Measurements from ENCODE around the gene LRRC47.

Gene LRRC47

DNA sequence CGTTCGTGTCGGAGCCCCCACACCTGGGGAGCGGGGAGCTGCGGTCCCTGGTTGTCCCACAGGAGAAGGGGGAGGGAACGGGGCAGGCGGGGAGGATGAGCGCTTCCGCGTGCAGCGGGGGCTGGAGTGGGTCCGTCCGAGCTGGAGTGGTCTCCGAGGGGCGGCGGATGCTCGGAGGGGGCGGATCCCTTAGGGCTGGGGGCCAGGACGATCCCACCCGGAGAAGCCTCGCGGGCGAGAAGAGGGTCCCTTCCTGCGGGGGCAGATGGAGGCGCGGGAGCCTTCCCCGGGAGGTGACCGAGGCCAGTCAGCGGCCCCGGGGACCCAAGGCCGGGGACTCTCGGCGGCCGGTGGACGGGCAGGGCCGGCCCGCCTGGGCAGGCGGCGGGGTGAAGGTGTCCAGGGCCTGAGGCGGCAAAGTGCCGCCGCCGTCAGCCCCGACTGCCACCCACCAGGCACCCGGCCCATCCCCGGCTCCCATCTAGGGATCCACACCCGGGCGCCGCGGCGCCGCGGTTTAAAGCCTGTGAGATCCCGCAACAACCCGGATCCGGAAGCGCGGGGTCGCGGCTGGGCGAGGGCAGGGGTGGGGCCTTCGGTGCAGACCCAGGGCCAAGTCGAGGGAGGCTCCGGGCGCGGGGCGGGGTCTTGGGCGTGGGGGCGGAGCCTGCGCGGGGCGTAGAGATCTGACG is 49.3 kb downstream of the LRRC47 start:
- no peak for DNase-seq (ENCODE audit: low read depth)

DNA sequence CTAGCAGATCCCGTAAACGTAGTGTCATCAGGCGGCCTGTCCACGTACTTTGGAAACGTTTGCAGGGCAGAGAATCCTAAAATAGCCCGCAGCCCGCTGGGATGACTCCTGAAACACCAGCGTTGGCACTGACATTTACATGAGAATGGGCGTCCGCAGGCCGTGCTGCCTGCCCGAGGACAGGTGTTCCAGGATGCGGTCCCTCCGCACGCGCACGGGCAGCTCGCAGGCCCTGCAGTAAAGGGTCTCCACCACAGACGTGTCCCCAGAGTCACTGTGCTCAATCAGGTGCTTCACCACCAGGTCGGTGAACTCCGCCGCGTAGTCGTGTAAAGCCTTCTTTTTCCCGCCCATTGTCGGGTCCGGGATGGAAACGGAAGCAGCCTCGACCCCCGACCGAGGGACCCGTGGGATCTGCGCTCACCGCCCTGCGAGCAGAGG is 49.9 kb downstream of the LRRC47 start:
- no peak for DNase-seq (ENCODE audit: low read depth)

DNA sequence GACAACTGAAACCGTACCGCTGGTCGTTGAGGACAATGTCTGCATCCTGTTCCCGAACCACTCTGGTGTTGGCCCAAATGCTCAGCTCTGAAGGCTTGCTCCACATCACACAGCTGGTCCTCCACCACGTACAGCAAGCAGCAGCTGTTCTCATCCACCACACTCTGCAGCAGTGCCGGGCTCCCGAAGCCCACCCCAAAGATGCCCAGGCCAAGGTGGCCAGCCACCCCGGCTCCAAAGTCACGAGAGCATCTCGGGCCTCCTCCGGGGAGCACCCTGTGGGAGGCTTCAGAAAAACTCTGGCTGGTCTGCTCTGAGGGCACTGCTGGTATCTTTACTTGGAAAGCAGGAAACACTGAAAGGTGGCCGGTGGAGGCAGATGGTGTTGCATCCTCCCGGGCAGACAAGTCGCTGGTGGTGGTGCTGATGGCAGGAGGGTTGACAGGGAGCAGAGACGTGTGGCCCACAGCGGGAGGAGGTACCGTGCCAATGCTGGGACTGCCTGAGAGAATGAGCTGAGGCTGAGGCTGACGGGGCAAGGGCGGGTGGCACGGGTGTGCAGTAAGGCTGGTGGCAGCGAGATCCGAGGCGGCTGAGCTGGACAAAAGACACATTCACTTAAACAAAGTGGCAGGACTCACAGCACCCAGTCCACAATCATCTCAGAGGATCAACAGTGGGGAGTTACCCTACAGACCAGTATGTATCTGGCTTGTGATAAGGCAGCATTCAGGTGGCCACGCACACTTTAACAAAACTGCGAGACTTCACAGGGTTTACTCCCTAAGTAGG is 50.5 kb downstream of the LRRC47 start:
- no peak for DNase-seq (ENCODE audit: low read depth)

- DNase-seq (ENCODE audit: low read depth) = no peak
These were observed 51.2 kb downstream of the LRRC47 start for GRCh38 chr1:3745071-3745470.

DNA sequence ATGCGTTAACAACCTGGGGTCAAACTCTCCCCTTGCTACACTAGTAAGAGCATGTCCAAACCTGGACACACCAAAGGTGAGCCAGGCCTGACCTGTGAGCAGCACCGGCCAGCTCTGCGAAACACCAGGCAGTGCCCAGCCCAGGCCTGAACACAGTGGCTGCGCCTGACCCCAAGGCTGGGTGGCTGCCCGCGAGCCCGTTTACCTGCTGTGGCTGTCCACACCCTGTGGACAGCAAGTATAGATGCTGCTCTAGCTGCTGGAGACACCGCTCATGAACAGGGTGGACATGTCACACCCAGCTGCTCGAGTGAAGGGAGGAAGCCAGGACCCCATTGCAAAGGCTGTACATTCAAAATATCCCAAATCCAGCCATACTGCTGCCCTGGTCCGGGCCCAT is 51.7 kb downstream of the LRRC47 start:
- DNase-seq (ENCODE audit: low read depth) = no peak

- no peak for DNase-seq (ENCODE audit: low read depth)
These were observed 52.5 kb downstream of the LRRC47 start for GRCh38 chr1:3743826-3744225.

GRCh38 chr1:3743421-3743820 is 52.9 kb downstream of the LRRC47 start:
- no peak for DNase-seq (ENCODE audit: low read depth)

- DNase-seq (ENCODE audit: low read depth) = no peak
These were observed 53.6 kb downstream of the LRRC47 start for GRCh38 chr1:3742439-3743298.

- no peak for DNase-seq (ENCODE audit: low read depth)
These were observed 54.5 kb downstream of the LRRC47 start for GRCh38 chr1:3741566-3742438.

DNA sequence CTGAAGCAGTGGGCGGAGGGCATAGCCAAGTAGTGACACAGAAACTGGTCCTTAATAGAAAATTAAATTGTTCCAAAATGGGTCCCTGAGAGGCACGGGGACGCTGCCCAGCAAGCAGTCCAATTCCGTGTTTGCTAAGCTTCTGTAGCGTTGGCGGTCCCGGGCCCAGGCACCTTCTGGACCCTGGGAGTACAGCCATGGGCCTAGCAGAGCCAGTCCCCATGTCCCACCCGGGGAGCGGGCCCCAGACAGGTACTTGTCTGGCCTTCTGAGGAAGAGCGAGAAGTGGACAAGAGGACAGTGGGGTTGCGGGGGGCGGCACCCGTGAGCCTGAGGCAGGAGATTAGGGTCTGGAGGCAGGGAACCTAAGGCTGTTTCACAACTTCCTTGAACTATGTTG is 55.5 kb downstream of the LRRC47 start:
- no peak for DNase-seq (ENCODE audit: low read depth)

GRCh38 chr1:3740042-3740441 is 56.3 kb downstream of the LRRC47 start:
- no peak for DNase-seq (ENCODE audit: low read depth)

GRCh38 chr1:3738943-3739342 is 57.4 kb downstream of the LRRC47 start:
- DNase-seq (ENCODE audit: low read depth) = no peak

GRCh38 chr1:3736708-3737107 is 59.6 kb downstream of the LRRC47 start:
- DNase-seq (ENCODE audit: low read depth) = no peak

- no peak for DNase-seq (ENCODE audit: low read depth)
These were observed 60.2 kb downstream of the LRRC47 start for GRCh38 chr1:3736131-3736561.

DNA sequence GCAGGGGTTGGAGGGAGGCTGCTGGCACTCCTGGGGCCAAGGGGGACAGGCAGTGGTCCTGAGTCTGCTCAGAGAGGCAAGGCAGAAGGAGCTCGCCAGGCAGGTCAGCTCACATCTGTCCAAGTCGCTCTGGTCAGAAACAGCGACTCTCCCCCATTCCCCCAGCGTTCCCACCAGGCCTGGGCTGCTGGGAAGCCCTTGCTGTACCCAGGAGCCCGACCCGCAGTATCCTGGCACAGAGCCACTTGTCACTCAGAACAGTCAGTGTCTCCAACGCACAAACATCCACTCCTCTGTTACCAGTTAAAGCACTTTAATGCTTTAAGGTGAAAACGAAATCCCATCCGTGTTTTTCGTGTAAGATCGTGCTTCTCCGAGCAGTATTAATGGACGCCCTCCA is 60.6 kb downstream of the LRRC47 start:
- DNase-seq (ENCODE audit: low read depth) = no peak

DNA sequence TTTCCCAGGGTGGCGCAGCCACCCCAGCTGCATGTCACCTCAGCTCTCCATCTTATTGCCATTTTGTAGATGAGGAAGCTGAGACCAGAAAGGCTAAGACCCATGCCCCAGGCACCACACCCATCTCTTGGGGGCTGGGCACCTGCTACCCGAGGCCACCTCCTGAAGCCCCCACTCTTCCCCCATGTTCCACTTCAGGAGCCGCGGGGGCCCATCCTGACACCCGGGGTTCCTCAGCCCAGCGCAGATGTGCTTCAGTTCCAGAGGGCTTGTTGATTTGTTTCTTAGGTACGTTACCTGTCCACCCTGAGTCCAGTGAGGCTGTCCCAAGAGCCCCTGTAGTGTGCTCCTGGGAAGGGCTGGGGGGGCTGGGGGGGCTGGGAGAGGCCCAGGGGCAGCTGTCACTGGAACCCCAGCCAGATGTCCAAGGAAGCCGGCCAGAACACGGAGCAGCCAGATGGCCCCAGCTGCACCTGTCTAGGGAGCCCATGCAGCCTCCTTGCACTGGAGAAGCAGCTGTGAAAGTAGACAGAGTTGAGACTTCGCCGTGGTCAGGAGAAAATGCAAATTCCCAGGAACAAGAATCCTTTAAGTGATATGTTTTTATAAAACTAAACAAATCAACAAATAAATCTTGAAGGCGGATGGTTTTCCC is 61.1 kb downstream of the LRRC47 start:
- no peak for DNase-seq (ENCODE audit: low read depth)

DNA sequence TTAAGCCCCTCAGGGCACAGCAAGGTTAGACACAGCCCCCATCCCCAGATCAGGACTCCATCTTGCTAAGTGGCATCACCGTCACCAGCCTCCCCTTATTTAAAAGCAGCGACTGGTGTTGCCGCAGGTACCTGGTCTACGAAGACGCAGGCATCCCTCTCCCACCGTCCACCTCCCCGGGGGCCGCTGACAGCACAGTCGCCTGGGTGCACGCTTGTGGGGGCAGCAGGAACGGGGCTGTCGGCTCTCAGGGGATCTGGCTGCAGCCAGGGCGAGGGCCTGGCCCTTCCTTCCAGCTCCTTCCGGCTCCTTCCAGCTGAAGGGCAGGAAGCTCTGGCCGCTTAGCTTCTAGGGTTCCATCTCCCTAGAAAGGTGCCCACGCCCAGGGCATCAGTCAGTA is 61.7 kb downstream of the LRRC47 start:
- DNase-seq (ENCODE audit: low read depth) = no peak

DNA sequence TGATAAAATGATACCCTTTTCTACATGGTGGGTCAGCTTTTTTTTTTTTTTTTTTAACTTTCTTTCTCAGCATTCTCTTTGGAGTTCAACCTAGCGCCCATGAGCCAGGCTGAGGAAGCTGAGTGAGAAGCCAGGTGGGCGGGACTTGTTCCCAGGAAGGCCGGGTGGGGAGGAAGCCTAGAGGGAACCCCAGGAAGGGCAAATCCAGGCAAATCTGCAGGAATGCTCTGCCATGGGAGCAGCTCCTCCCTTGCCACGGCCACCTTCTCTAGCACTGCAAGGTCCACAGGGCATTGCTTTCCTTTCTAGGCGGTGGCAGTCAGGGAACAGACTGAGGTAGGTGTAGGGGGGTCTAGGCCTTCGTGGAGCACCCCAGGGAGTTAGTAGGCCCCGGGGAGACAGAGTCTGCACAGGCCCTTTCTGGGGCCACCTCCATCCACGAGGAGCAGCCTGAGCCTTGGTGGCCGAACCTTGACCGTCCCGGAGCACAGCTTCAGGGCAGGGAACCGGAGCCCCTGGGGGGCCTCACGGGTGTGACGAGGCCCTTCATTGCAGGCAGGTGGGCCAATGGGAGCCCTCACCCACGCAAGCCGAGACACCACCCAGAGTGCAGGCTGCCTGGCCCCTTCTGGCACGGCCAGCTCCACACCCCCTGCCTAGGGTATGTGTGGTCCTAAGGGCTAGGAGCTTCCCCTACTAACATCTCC is 62.3 kb downstream of the LRRC47 start:
- no peak for DNase-seq (ENCODE audit: low read depth)

GRCh38 chr1:3733094-3733882 is 63.0 kb downstream of the LRRC47 start:
- no peak for DNase-seq (ENCODE audit: low read depth)

All from non-pigmented ciliary epithelial cell (primary cell).